ENCODE results near the gene PAX7.

DNA sequence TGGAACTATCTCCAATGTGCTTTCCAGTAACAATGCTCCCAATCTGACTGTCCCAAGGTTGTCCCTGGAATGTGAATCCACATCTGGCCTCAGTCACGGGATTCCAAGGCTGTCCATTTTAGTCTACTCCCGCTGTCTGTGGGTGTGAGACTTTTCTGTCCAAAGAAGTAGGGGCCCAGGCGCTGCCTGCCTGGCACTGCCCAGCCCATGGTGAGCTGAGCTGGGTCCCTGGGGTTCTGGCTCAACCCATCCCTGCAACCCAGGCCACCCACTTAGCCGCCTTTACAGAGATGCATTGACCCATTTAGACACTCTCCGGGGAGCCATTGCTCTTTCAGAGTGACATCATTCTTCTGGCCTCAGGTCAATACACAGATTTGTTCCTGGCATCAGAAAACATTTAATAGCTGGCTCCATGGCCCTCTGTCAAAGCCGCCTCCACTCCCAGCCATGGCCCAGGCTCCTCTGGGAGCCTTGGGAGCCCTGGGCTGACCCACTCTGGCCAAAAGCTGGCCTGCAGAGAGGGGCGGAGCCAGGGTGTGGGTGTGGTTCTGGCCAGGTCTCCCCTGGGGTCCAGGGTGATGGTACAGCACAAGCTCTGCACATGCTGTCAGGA, 47.2 kb upstream of the PAX7 start:
- TF ChIP-seq RARB (CRISPR knock-in tag; IDR thresholded peaks at IDR 0.05) (no peak), CREB5 (CRISPR knock-in tag; IDR thresholded peaks at IDR 0.05; ENCODE audit: low read depth) (no peak), ZFP3 (CRISPR knock-in tag; IDR thresholded peaks at IDR 0.05) (no peak), ZFP30 (CRISPR knock-in tag; IDR thresholded peaks at IDR 0.05) (no peak), ISL1 (CRISPR knock-in tag; IDR thresholded peaks at IDR 0.05) (no peak), PATZ1 (CRISPR knock-in tag; IDR thresholded peaks at IDR 0.05; ENCODE audit: borderline replicate concordance) (no peak), POU6F1 (CRISPR knock-in tag; IDR thresholded peaks at IDR 0.05; ENCODE audit: borderline replicate concordance, low read depth) (no peak)
